ENCODE data around the gene EPG5. TPM values are rescaled to one million over a fixed set of nuclear protein-coding genes. Genes with fewer than 3 reads are reported as not detected.
A peak's percentile ranks its signal among the peaks of the same experiment; 100 is the strongest.

The EPG5 gene
- total and polyA plus RNA-seq, 3 donors from 2014 or later, result 19.0 to 66.4 (median 55.7) TPM

DNA sequence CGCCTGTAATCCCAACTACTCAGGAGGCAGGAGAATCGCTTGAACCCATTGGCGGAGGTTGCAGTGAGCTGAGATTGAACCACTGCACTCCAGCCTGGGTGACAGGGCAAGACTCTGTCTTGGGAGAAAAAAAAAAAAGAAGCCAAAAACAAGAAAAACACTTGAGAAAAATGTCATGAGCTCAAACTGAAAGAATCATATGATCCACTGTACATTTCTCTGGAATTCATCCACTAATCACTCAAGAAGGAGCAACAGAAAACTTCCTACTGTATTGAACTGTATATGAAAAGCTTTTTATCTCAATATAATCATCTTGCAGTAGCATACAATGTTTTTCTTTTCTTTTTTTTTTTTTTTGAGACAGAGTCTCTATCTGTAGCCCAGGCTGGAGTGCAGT is 40.4 kb downstream of the EPG5 start:
- H3K4me3 ChIP-seq, result no peak overlapping the region
- no peaks in the 10 kb centered on the region for H3K36me3 ChIP-seq (ENCODE audit: low read depth, missing control alignments)
- no peaks in the 10 kb centered on the region for H3K9me3 ChIP-seq
- no peaks in the 10 kb centered on the region for H3K4me1 ChIP-seq
- no peak for DNase-seq
- intact Hi-C loops (cut with DNase I; ENCODE audit: low total_unique reads), result no loop called here
- H3K27ac ChIP-seq, result no peak overlapping the region
- H3K27me3 ChIP-seq, result no peaks in the 10 kb centered on the region
- TF ChIP-seq POLR2A (IDR thresholded peaks at IDR 0.05), result no peak
- TF ChIP-seq, protein P1, sequence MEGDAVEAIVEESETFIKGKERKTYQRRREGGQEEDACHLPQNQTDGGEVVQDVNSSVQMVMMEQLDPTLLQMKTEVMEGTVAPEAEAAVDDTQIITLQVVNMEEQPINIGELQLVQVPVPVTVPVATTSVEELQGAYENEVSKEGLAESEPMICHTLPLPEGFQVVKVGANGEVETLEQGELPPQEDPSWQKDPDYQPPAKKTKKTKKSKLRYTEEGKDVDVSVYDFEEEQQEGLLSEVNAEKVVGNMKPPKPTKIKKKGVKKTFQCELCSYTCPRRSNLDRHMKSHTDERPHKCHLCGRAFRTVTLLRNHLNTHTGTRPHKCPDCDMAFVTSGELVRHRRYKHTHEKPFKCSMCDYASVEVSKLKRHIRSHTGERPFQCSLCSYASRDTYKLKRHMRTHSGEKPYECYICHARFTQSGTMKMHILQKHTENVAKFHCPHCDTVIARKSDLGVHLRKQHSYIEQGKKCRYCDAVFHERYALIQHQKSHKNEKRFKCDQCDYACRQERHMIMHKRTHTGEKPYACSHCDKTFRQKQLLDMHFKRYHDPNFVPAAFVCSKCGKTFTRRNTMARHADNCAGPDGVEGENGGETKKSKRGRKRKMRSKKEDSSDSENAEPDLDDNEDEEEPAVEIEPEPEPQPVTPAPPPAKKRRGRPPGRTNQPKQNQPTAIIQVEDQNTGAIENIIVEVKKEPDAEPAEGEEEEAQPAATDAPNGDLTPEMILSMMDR (IDR thresholded peaks at IDR 0.05), result no peak
- 91 to 93% methylated on average over 3 of the region's 3 CpGs for WGBS, 2 donors

GRCh38 chr18:45926085-45926484 is 41.0 kb downstream of the EPG5 start:
- Histone ChIP-seq H3K4me1 (no peaks in the 10 kb centered on the region), H3K36me3 (ENCODE audit: low read depth, missing control alignments) (no peaks in the 10 kb centered on the region), H3K27me3 (no peaks in the 10 kb centered on the region), H3K27ac (no peak overlapping the region), H3K4me3 (no peak overlapping the region), H3K9me3 (no peaks in the 10 kb centered on the region)
- intact Hi-C loops (cut with DNase I; ENCODE audit: low total_unique reads), result no loop called here
- WGBS, 2 donors, result 75 to 82% methylated on average over 3 of the region's 3 CpGs
- no peak for TF ChIP-seq POLR2A (IDR thresholded peaks at IDR 0.05)
- TF ChIP-seq, protein P1 (IDR thresholded peaks at IDR 0.05), result no peak
- DNase-seq, result no peak

DNA sequence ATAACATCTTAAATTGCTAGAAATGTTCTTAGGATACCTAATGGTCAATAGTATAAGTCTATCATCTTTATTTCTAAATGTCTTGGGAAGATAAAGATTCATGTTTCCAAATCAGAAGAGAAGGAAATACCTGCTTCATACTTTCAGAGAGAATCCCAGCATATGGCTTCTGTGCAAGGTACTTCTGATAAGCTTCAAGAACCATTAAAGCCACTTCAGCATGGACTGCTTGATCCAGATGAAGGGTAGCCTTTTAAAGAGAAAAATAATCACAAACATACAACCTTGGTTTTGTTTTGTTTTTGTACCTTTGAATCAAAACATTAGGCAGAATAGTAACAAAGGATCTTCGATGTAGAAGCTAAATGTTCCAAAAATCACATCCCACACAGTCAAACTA is 44.0 kb downstream of the EPG5 start:
- Histone ChIP-seq H3K36me3 (ENCODE audit: low read depth, missing control alignments) (no peaks in the 10 kb centered on the region), H3K4me1 (no peaks in the 10 kb centered on the region), H3K27ac (no peak overlapping the region), H3K4me3 (no peak overlapping the region), H3K27me3 (no peaks in the 10 kb centered on the region), H3K9me3 (no peaks in the 10 kb centered on the region)
- intact Hi-C loops (cut with DNase I; ENCODE audit: low total_unique reads), result no loop called here
- no peak for DNase-seq
- TF ChIP-seq, protein P1 (IDR thresholded peaks at IDR 0.05), result no peak
- TF ChIP-seq POLR2A (IDR thresholded peaks at IDR 0.05), result no peak
- WGBS, 2 donors, result 69 to 79% methylated on average over 1 of the region's 1 CpG

DNA sequence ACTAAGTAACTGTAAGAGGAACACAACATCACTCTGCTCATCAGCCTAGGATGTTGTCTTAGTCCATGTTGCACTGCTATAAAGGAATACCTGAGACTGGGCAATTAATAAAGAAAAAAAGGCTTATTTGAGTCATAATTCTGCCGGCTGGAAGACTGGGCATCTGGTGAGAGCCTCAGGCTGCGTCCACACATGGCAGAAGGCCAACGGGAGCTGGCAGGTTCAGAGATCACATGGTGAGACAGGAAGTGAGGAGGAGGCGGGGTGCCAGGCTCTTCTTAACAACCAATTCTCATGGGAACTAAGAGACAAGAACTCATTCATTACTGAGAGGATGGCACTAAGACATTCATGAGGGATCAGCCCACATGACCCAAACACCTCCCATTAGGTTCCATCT is 46.8 kb downstream of the EPG5 start:
- Histone ChIP-seq H3K27ac (no peak overlapping the region), H3K4me3 (no peak overlapping the region), H3K4me1 (no peaks in the 10 kb centered on the region), H3K9me3 (no peaks in the 10 kb centered on the region), H3K36me3 (ENCODE audit: low read depth, missing control alignments) (no peaks in the 10 kb centered on the region), H3K27me3 (no peaks in the 10 kb centered on the region)
- intact Hi-C loops (cut with DNase I; ENCODE audit: low total_unique reads), result no loop called here
- 34 to 45% methylated on average over 4 of the region's 4 CpGs for WGBS, 2 donors
- DNase-seq, result peak; percentile 78
- TF ChIP-seq, protein P1 (IDR thresholded peaks at IDR 0.05), result no peak
- no peak for TF ChIP-seq POLR2A (IDR thresholded peaks at IDR 0.05)

DNA sequence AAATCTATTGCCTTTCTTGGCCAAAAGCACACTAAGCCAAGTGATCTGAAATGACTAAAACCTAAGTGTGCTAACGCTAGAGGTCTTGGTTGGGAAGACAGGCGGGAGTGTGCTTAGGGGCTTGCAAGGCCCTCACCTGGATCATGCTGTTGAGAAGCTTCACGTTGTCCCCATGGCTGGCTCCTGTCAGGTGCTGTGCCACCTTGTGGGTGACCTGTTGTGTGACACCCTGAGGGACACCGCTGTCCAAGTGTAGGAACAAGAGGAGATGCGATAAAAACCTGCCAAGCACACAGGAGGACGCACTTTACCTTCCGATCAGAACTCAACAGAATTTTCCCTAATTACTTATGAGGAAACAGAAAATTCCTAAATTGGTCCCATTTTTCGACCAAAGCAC is 50.8 kb downstream of the EPG5 start:
- Histone ChIP-seq H3K27me3 (no peaks in the 10 kb centered on the region), H3K4me3 (no peak overlapping the region), H3K9me3 (no peaks in the 10 kb centered on the region), H3K4me1 (no peaks in the 10 kb centered on the region), H3K27ac (no peak overlapping the region), H3K36me3 (ENCODE audit: low read depth, missing control alignments) (no peaks in the 10 kb centered on the region)
- intact Hi-C loops (cut with DNase I; ENCODE audit: low total_unique reads), result no loop called here
- WGBS, 2 donors, result 93 to 94% methylated on average over 8 of the region's 8 CpGs
- DNase-seq, result no peak
- TF ChIP-seq, protein P1 (IDR thresholded peaks at IDR 0.05), result no peak
- no peak for TF ChIP-seq POLR2A (IDR thresholded peaks at IDR 0.05)
